ENCODE results near the gene AKAP3. TPM values are rescaled to one million over a fixed set of nuclear protein-coding genes. Genes with fewer than 3 reads are reported as not detected.

Gene AKAP3
- total RNA-seq, 2 donors from 2014 or later: 1.8 to 13.9 TPM

DNA sequence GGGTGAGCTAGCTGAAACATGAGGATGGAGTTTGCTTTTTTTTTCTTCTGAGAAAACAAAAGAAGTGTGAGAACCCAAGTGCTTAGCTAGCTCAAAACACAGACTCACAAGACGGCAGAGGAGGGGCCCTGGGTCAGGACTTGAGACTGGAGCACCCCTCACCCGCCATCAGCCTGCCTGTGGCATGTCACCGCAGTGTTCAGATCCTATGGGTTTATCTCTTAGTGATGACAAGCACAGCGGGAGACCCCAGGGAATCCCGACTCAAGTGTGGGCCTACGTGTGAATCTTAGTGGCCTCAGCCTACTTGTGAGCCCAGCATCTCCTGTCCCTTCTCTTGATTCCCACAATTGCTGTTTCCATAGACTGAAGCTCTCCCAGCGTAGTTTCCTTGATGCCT lies 64.0 kb downstream of the AKAP3 start:
- no peak for TF ChIP-seq POLR2AphosphoS5 (IDR thresholded peaks at IDR 0.05)
- TF ChIP-seq POLR2A (IDR thresholded peaks at IDR 0.05): no peak
- TF ChIP-seq, protein P1, sequence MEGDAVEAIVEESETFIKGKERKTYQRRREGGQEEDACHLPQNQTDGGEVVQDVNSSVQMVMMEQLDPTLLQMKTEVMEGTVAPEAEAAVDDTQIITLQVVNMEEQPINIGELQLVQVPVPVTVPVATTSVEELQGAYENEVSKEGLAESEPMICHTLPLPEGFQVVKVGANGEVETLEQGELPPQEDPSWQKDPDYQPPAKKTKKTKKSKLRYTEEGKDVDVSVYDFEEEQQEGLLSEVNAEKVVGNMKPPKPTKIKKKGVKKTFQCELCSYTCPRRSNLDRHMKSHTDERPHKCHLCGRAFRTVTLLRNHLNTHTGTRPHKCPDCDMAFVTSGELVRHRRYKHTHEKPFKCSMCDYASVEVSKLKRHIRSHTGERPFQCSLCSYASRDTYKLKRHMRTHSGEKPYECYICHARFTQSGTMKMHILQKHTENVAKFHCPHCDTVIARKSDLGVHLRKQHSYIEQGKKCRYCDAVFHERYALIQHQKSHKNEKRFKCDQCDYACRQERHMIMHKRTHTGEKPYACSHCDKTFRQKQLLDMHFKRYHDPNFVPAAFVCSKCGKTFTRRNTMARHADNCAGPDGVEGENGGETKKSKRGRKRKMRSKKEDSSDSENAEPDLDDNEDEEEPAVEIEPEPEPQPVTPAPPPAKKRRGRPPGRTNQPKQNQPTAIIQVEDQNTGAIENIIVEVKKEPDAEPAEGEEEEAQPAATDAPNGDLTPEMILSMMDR (IDR thresholded peaks at IDR 0.05): no peak
- WGBS: 90% methylated on average over 7 of the region's 7 CpGs
- intact Hi-C loops (cut with DNase I): no loop called here
- Histone ChIP-seq H3K27ac (no peak overlapping the region), H3K27me3 (replicated peaks; ENCODE audit: insufficient read depth) (no peaks in the 10 kb centered on the region), H3K4me3 (no peak overlapping the region), H3K9me3 (no peaks in the 10 kb centered on the region), H3K4me1 (replicated peaks) (no peaks in the 10 kb centered on the region), H3K36me3 (no peaks in the 10 kb centered on the region)
- no peak for DNase-seq (ENCODE audit: low spot score)

DNA sequence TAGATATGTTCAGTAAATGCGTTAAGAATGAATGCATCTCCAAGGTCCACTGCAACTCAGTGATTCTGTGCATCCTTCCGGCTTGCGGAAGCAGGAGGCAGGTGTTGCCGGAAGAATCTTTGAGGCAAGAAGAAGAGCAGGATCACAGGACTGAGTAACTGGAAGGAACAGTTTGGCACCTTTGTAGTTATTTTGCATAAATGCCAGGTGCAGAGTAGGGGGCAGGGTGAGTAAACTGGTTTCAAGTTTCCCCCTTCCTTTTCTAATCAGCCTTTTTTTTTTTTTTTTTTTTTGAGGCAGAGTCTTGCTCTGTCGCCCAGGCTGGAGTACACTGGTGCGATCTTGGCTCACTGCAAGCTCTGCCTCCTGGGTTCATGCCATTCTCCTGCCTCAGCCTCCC lies 64.6 kb downstream of the AKAP3 start:
- H3K27ac ChIP-seq: no peak overlapping the region
- H3K4me1 ChIP-seq (replicated peaks): no peaks in the 10 kb centered on the region
- no peak for DNase-seq (ENCODE audit: low spot score)
- H3K9me3 ChIP-seq: no peaks in the 10 kb centered on the region
- no peaks in the 10 kb centered on the region for H3K27me3 ChIP-seq (replicated peaks; ENCODE audit: insufficient read depth)
- no peaks in the 10 kb centered on the region for H3K36me3 ChIP-seq
- WGBS: 72% methylated on average over 6 of the region's 6 CpGs
- intact Hi-C loops (cut with DNase I): no loop called here
- H3K4me3 ChIP-seq: no peak overlapping the region
- TF ChIP-seq POLR2A (IDR thresholded peaks at IDR 0.05) (no peak), POLR2AphosphoS5 (IDR thresholded peaks at IDR 0.05) (no peak)
- TF ChIP-seq, protein P1 (IDR thresholded peaks at IDR 0.05): no peak

DNA sequence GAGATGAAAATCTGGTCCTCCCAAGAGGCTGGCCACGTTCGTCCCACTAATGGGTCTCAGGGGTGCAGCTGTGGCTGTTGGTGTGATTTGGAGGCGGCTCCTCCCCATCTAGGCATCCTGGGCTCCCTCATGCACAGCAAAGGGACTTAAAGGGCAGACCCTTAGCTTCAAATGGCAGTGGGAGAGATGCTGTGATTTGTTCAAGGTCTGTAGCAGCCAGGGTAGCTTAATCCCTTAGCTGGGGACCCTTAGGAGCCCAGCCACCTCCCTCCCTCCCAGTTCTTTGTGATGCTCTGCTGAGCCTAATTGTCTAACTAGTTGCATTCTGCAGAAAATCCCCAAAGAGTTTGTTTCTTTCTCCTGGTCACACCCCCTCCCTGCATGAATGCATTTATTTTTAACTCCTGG lies 68.6 kb downstream of the AKAP3 start:
- Histone ChIP-seq H3K4me1 (replicated peaks) (no peaks in the 10 kb centered on the region), H3K36me3 (no peaks in the 10 kb centered on the region), H3K27me3 (replicated peaks; ENCODE audit: insufficient read depth) (no peaks in the 10 kb centered on the region), H3K27ac (no peak overlapping the region), H3K9me3 (no peaks in the 10 kb centered on the region), H3K4me3 (no peak overlapping the region)
- TF ChIP-seq, protein P1 (IDR thresholded peaks at IDR 0.05): no peak
- TF ChIP-seq POLR2A (IDR thresholded peaks at IDR 0.05) (no peak), POLR2AphosphoS5 (IDR thresholded peaks at IDR 0.05) (no peak)
- intact Hi-C loops (cut with DNase I): no loop called here
- DNase-seq (ENCODE audit: low spot score): no peak
- 70% methylated on average over 3 of the region's 3 CpGs for whole genome bisulfite sequencing

DNA sequence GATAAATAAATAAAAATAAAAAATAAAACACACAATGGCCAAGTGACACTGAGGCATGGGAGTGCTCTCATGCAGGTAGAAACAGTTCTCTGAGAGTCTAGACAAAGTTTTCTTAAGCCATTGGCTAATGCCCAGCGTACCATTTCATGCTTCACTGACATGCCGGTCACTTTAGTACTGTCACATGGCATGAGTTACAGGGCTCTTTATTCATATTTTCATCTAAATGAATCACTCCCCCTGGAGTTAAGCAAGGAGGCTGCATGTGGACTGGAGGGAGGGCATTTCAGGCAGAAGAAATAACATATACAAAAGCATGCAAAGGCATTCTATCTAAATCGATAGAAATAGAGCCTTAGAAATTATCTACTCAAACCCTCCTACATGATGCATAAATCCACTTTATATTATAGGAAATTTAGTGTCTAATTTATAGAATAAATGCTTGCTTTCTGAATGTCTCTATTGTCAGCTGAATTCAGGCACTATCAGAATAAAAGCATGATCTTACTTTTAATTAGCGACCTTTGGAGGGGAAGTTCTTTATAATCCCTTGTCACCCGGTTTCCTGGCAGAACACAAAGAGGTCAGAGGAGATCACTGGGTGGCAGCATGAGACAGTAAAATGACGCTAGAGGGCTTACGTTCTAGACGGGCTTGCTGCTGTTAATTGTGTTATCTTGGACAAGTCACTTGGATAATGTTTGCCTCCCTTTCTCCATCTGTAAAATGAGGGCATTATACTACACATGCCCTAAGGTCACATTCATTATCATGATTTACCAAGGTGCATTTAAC lies 69.3 kb downstream of the AKAP3 start:
- intact Hi-C loops (cut with DNase I): no loop called here

More for the DNA sequence above, 69.3 kb downstream of the AKAP3 start:
- H3K27me3 ChIP-seq (replicated peaks; ENCODE audit: insufficient read depth): no peaks in the 10 kb centered on the region
- no peaks in the 10 kb centered on the region for H3K36me3 ChIP-seq
- H3K27ac ChIP-seq: no peak overlapping the region
- TF ChIP-seq POLR2A (IDR thresholded peaks at IDR 0.05) (no peak), POLR2AphosphoS5 (IDR thresholded peaks at IDR 0.05) (no peak)
- TF ChIP-seq, protein P1 (IDR thresholded peaks at IDR 0.05): no peak
- no peak for DNase-seq (ENCODE audit: low spot score)
- no peaks in the 10 kb centered on the region for H3K4me1 ChIP-seq (replicated peaks)
- no peak overlapping the region for H3K4me3 ChIP-seq
- 42% methylated on average over 8 of the region's 8 CpGs for WGBS
- no peaks in the 10 kb centered on the region for H3K9me3 ChIP-seq

All from prostate gland (tissue), 2 donors.